ENCODE measurements around the gene MTUS2.

DNA sequence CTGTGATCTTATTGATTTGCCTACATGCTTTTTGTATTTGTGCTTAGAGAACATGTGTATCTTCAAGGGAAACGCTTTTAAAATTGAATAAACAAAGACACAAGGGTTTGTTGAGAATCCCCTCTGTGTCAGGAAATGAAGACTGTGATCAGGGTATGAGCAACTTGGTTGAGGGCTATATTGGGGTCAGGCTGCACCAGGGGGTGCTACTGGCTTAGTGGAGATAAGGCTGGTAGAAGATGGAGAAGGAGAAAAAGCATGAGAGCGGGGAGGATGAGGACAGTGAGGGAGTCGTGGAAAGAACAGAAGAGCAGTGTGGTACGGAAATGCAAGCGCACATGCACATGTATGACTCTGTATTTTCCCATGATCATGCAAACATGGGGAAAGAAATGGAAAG, 201.6 kb downstream of the MTUS2 start:
- TF ChIP-seq POLR2A (IDR thresholded peaks at IDR 0.05), result no peak
- TF ChIP-seq, protein P1, sequence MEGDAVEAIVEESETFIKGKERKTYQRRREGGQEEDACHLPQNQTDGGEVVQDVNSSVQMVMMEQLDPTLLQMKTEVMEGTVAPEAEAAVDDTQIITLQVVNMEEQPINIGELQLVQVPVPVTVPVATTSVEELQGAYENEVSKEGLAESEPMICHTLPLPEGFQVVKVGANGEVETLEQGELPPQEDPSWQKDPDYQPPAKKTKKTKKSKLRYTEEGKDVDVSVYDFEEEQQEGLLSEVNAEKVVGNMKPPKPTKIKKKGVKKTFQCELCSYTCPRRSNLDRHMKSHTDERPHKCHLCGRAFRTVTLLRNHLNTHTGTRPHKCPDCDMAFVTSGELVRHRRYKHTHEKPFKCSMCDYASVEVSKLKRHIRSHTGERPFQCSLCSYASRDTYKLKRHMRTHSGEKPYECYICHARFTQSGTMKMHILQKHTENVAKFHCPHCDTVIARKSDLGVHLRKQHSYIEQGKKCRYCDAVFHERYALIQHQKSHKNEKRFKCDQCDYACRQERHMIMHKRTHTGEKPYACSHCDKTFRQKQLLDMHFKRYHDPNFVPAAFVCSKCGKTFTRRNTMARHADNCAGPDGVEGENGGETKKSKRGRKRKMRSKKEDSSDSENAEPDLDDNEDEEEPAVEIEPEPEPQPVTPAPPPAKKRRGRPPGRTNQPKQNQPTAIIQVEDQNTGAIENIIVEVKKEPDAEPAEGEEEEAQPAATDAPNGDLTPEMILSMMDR (IDR thresholded peaks at IDR 0.05), result no peak

Measured in body of pancreas (tissue), 4 donors.